Panc1 (cell line): ENCODE data around the gene GNG7. TPM values are rescaled to one million over a fixed set of nuclear protein-coding genes. Genes with fewer than 3 reads are reported as not detected.

Source experiments
- ATAC-seq: fragments of 200-7000 bp; cut with Tn5 transposase; 2 replicates; pipeline ENCODE4 v1.9.1; 2020; ENCODE audit warnings: mild to moderate bottlenecking, moderate library complexity
- BruUV-seq: library from RNA; stranded (reverse); fragments of 400-500 nt; replicated peaks from 2 replicates; lab custom pipeline; 2021; lab: Mats Ljungman, UMichigan
- CTCF ChIA-PET: fragments of 300-600 bp; sonication (Branson Sonifier 250); formaldehyde crosslinking; loops from one replicate; lab custom pipeline; 2022; ENCODE audit warnings: antibody characterized with exemption; lab: Charles Lee
- POLR2A ChIA-PET: fragments of 300-600 bp; sonication (Branson Sonifier 250); formaldehyde crosslinking; loops from one replicate; lab custom pipeline; 2022; ENCODE audit warnings: antibody characterized with exemption; lab: Charles Lee
- DNase-seq: peaks from one replicate; pipeline ENCODE4 v3.0.0-alpha.2; 2010; ENCODE audit warnings: low read depth, low spot score
- H3K27ac ChIP-seq: 2 replicates; pipeline ENCODE4 v1.5.1; 2011; ENCODE audit warnings: mild to moderate bottlenecking, low read length, inconsistent platforms
- H3K27me3 ChIP-seq: fragments of 200-500 bp; sonication (Bioruptor generic); 2 replicates; pipeline ENCODE4 v1.6.0; 2014; ENCODE audit warnings: low read length, inconsistent platforms; ENCODE audit not compliant: control insufficient read depth, insufficient read depth
- H3K36me3 ChIP-seq: fragments of 200-500 bp; sonication (Bioruptor generic); 2 replicates; pipeline ENCODE4 v1.5.1; 2014; ENCODE audit warnings: inconsistent platforms, mild to moderate bottlenecking, low read length, moderate library complexity; ENCODE audit not compliant: control insufficient read depth, insufficient read depth
- H3K4me1 ChIP-seq: 2 replicates; pipeline ENCODE4 v1.5.1; 2011; ENCODE audit warnings: inconsistent platforms, mild to moderate bottlenecking, low read length, moderate library complexity; ENCODE audit not compliant: control insufficient read depth, insufficient read depth
- H3K4me3 ChIP-seq, 2 experiments: 2 replicates each; pipeline ENCODE4 v1.5.1; 2011 to 2012; ENCODE audit warnings: low read depth in 2 of 2, low read length in 2 of 2, mild to moderate bottlenecking in 2 of 2, inconsistent platforms in 1 of 2, moderate library complexity in 1 of 2
- H3K9me3 ChIP-seq: fragments of 200-500 bp; sonication (Bioruptor generic); 2 replicates; pipeline ENCODE4 v1.5.1; 2014; ENCODE audit warnings: low read depth, mild to moderate bottlenecking, inconsistent platforms, low read length, moderate library complexity; ENCODE audit not compliant: control insufficient read depth, insufficient read depth
- POLR2AphosphoS5 ChIP-seq: IDR thresholded peaks from 2 replicates; pipeline ENCODE4 v1.6.1; 2012; ENCODE audit warnings: mild to moderate bottlenecking, low read depth, low read length, moderate library complexity
- SIN3A ChIP-seq: IDR thresholded peaks from 2 replicates; pipeline ENCODE4 v1.6.1; 2012; ENCODE audit warnings: low read depth, mild to moderate bottlenecking, low read length, moderate library complexity, borderline replicate concordance; ENCODE audit not compliant: insufficient read depth
- TCF7L2 ChIP-seq: IDR thresholded peaks from 2 replicates; pipeline ENCODE4 v1.6.1; 2011; ENCODE audit warnings: mild to moderate bottlenecking, low read depth, low read length, inconsistent platforms
- in situ Hi-C: cut with HindIII; loops from 2 replicates; pipeline ENCODE4 v1.10.0; 2016; ENCODE audit warnings: low sequenced_read_pairs, low pct_unique_long_range_greater_than_20kb
- intact Hi-C: fragments of 100-400 bp; cut with micrococcal nuclease; formaldehyde crosslinking; loops from one replicate; pipeline ENCODE4 v1.10.0; 2022; ENCODE audit not compliant: unreplicated experiment
- total RNA-seq: library from RNA; stranded (reverse); gene quantifications from one replicate; pipeline ENCODE4 v1.2.1, GENCODE V29; 2021; ENCODE audit not compliant: unreplicated experiment
- TF ChIP-seq, protein P1 (sequence below), 2 experiments: IDR thresholded peaks; 2 replicates each; pipeline ENCODE4 v1.6.1; 2011 to 2012; ENCODE audit warnings: low read depth in 2 of 2, control low read depth in 1 of 2, low read length in 1 of 2, mild to moderate bottlenecking in 1 of 2, moderate library complexity in 1 of 2; ENCODE audit not compliant: insufficient read depth in 1 of 2
- TF ChIP-seq, protein P2 (sequence below): fragments of 450-650 bp; IDR thresholded peaks from 2 replicates; pipeline ENCODE4 v1.5.1; 2017; ENCODE audit warnings: mild to moderate bottlenecking

The GNG7 gene
- total RNA-seq, 1 experiment from 2014 or later: 0.74 TPM

DNA sequence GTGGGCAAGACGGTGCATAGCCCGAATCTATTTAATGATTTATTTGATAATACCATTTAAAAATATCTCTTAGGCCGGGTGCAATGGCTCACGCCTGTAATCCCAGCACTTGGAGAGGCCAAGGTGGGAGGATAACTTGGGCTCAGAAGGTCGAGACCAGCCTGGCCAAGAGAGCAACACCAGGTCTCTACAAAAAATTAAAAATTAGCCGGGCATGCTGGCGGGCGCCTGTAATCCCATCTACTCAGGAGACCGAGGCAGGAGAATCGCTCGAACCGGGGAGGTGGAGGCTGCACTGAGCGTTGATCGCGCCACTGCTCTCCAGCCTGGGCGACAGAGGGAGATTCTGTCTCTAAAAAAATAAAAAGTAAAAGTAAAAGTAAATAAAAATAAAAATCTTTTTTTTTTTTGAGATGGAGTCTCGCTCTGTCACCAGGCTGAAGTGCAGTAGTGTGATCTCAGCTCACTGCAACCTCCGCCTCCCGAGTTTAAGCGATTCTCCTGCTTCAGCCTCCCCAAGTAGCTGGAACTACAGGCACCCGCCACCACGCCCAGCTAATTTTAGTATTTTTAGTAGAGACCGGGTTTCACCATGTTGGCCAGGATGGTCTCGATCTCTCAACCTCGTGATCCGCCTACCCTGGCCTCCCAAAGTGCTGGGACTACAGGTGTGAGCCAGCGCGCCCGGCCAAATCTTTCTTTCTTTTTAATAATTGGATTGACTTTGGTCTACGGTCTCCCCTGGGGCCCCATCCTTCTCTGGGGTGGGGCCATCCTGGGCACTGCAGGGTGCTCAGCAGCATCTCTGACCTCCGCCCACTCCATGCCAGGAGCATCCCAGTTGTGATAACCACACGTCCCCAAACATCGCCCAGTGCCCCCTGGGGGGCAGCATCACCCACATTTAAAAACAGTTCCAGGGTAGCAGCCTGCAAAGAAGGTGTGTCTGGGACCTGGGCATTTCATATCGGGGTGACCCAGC is 90.7 kb downstream of the GNG7 start:
- CTCF ChIA-PET: interaction anchor here (0.6 to 1.5 kb wide), 10 partner anchors 9 to 550 kb away, joined by 3 to 6 read pairs (median 4); no protein-coding TSS in a partner anchor

DNA sequence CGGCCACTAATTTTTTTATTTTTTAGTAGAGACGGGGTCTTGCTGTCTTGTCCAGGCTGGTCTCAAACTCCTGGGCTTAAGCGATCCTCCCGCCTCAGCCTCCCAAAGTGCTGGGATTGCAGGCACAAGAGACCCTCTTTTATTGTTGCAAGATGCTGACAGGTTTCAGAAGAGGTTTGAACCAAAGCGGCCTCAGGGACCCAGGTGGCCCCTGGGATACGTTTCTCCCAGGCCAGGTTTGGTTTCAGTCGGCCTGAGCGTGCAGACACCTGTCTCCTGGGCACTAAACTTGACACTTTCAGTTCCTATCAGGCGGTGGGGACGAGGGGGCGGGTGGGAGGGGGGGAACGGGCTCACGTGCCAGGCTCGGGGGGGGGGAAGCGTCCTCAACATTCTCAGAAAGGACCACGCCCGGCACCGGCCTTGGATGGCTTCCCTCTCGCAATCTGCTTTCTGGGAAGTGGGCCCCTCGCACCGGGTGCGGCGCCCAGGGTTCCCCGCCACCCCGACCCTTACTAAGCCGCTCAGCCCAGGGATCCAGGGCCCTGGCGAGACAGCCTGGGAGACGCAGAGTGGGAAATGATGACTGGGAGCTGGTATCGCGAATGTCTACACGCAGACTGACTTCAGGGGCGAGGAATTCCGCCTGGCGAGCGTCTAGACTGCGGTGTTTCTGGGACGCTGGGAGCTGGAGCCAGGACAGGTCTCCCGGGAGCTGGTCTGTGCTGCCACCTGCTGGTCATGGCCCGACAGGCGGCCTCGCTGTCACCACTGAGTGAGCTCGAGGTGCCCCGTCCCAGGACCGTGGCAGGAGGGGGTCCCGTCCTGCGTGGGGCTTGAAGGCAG is 91.6 kb downstream of the GNG7 start:
- no peaks in the 10 kb centered on the region for H3K36me3 ChIP-seq
- in situ Hi-C loops: no loop called here
- intact Hi-C loops: loop anchor here (2.0 kb wide), 1 partner anchor 136 kb away; no protein-coding TSS in a partner anchor
- H3K4me3 ChIP-seq: peak overlapping the region; percentile 17 to 45; a peak in 3 of 4 replicates
- ATAC-seq (peak; percentile 93), DNase-seq (no peak)
- H3K27ac ChIP-seq: peak overlapping the region; percentile 86
- peaks cover 14% of the 10 kb centered on the region for H3K4me1 ChIP-seq
- no TSS peak for BruUV-seq
- POLR2A ChIA-PET: interaction anchor here (0.5 to 0.6 kb wide), 2 partner anchors 11 to 12 kb away, joined by 3 to 6 read pairs; no protein-coding TSS in a partner anchor
- no peaks in the 10 kb centered on the region for H3K9me3 ChIP-seq
- no peaks in the 10 kb centered on the region for H3K27me3 ChIP-seq
- CTCF ChIA-PET: interaction anchor here (0.5 to 1.5 kb wide), 11 partner anchors 10 to 551 kb away, joined by 3 to 10 read pairs (median 4); no protein-coding TSS in a partner anchor
- TF ChIP-seq POLR2AphosphoS5 (peak; percentile 18; the same call in 1 of the 2 replicates), TCF7L2 (no peak)
- TF ChIP-seq, protein P1, sequence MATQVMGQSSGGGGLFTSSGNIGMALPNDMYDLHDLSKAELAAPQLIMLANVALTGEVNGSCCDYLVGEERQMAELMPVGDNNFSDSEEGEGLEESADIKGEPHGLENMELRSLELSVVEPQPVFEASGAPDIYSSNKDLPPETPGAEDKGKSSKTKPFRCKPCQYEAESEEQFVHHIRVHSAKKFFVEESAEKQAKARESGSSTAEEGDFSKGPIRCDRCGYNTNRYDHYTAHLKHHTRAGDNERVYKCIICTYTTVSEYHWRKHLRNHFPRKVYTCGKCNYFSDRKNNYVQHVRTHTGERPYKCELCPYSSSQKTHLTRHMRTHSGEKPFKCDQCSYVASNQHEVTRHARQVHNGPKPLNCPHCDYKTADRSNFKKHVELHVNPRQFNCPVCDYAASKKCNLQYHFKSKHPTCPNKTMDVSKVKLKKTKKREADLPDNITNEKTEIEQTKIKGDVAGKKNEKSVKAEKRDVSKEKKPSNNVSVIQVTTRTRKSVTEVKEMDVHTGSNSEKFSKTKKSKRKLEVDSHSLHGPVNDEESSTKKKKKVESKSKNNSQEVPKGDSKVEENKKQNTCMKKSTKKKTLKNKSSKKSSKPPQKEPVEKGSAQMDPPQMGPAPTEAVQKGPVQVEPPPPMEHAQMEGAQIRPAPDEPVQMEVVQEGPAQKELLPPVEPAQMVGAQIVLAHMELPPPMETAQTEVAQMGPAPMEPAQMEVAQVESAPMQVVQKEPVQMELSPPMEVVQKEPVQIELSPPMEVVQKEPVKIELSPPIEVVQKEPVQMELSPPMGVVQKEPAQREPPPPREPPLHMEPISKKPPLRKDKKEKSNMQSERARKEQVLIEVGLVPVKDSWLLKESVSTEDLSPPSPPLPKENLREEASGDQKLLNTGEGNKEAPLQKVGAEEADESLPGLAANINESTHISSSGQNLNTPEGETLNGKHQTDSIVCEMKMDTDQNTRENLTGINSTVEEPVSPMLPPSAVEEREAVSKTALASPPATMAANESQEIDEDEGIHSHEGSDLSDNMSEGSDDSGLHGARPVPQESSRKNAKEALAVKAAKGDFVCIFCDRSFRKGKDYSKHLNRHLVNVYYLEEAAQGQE (IDR thresholded peaks at IDR 0.05; ENCODE audit: insufficient read depth in 1 of 2, low read depth in 2 of 2, low read length in 1 of 2): peak in 1 of 2 experiments; percentile 26; a peak in 1 of 4 replicates
- TF ChIP-seq, protein P2, sequence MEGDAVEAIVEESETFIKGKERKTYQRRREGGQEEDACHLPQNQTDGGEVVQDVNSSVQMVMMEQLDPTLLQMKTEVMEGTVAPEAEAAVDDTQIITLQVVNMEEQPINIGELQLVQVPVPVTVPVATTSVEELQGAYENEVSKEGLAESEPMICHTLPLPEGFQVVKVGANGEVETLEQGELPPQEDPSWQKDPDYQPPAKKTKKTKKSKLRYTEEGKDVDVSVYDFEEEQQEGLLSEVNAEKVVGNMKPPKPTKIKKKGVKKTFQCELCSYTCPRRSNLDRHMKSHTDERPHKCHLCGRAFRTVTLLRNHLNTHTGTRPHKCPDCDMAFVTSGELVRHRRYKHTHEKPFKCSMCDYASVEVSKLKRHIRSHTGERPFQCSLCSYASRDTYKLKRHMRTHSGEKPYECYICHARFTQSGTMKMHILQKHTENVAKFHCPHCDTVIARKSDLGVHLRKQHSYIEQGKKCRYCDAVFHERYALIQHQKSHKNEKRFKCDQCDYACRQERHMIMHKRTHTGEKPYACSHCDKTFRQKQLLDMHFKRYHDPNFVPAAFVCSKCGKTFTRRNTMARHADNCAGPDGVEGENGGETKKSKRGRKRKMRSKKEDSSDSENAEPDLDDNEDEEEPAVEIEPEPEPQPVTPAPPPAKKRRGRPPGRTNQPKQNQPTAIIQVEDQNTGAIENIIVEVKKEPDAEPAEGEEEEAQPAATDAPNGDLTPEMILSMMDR: peak; percentile 92

More for the DNA sequence above, 90.7 kb downstream of the GNG7 start:
- in situ Hi-C loops: no loop called here
- H3K36me3 ChIP-seq: no peaks in the 10 kb centered on the region
- POLR2A ChIA-PET: interaction anchor here (0.5 kb wide), 1 partner anchor 11 kb away, joined by 3 read pairs; no protein-coding TSS in a partner anchor
- DNase-seq (no peak), ATAC-seq (peak; percentile 16; the same call in 1 of the 2 replicates)
- BruUV-seq: no TSS peak
- H3K27ac ChIP-seq: no peak overlapping the region; the same call in 1 of the 2 replicates
- no peaks in the 10 kb centered on the region for H3K27me3 ChIP-seq
- H3K4me3 ChIP-seq: no peak overlapping the region
- intact Hi-C loops: loop anchor here (2.0 kb wide), 1 partner anchor 137 kb away; no protein-coding TSS in a partner anchor
- H3K9me3 ChIP-seq: no peaks in the 10 kb centered on the region
- TF ChIP-seq, protein P1 (IDR thresholded peaks at IDR 0.05; ENCODE audit: insufficient read depth in 1 of 2, low read depth in 2 of 2, low read length in 1 of 2): no peak
- no peak for TF ChIP-seq POLR2AphosphoS5
- TF ChIP-seq TCF7L2: no peak
- TF ChIP-seq, protein P2: peak; percentile 32
- no peak for TF ChIP-seq SIN3A
- H3K4me1 ChIP-seq: peaks cover 15% of the 10 kb centered on the region
